Left renal cortex interstitium (tissue), 4 donors: Measurements from ENCODE around the gene MRE11. TPM values are rescaled to one million over a fixed set of nuclear protein-coding genes. Genes with fewer than 3 reads are reported as not detected.
A peak's percentile ranks its signal among the peaks of the same experiment; 100 is the strongest.

ENCODE experiments used
- DNase-seq, 4 donors: peaks; one replicate each; pipeline ENCODE4 v3.0.0-alpha.2; 2013; ENCODE audit warnings: low read depth in 4 of 4, low spot score in 2 of 4, missing footprints in 1 of 4
- polyA plus RNA-seq, 4 donors: library from polyadenylated mRNA; unstranded; fragments of 120-200 nt; gene quantifications; one replicate each; pipeline ENCODE4 v1.2.1, GENCODE V29; 2013; ENCODE audit not compliant: insufficient read length in 4 of 4

Gene MRE11
- polyA plus RNA-seq, result 10 to 100 TPM; 21.9 to 33.6 (median 27.8) TPM

GRCh38 chr11:94493281-94494125 is at the start of gene MRE11, which contains the start of gene ANKRD49:
Gene MRE11, minus strand, starts transcription at chr11:94493844. Its CDS starts 1,043 bp downstream, at chr11:94492801.
Gene ANKRD49, plus strand, starts transcription at chr11:94493984. Its CDS starts 2,710 bp downstream, at chr11:94496694.
- peak; percentile 89 to 98 (median 94) for DNase-seq

- no peak for DNase-seq
These were observed 45.8 kb upstream of the MRE11 start for GRCh38 chr11:94539420-94539819.

GRCh38 chr11:94537031-94537600 is 43.5 kb upstream of the MRE11 start:
- no peak for DNase-seq

GRCh38 chr11:94536386-94536785 is 42.7 kb upstream of the MRE11 start:
- DNase-seq, result no peak

- DNase-seq, result no peak
These were observed 40.3 kb upstream of the MRE11 start for GRCh38 chr11:94533696-94534630.

- no peak for DNase-seq
These were observed 39.6 kb upstream of the MRE11 start for GRCh38 chr11:94533206-94533605.

- no peak for DNase-seq
These were observed 38.6 kb upstream of the MRE11 start for GRCh38 chr11:94532211-94532610.

GRCh38 chr11:94528551-94528950 is 34.9 kb upstream of the MRE11 start:
- no peak for DNase-seq

GRCh38 chr11:94526645-94527438 is 33.2 kb upstream of the MRE11 start:
- DNase-seq, result no peak

- DNase-seq, result peak in 1 of 4 donors; percentile 66
These were observed 32.1 kb upstream of the MRE11 start for GRCh38 chr11:94525546-94526324.

GRCh38 chr11:94524341-94524740 is 30.7 kb upstream of the MRE11 start:
- no peak for DNase-seq

GRCh38 chr11:94521684-94522083 is 28.0 kb upstream of the MRE11 start:
- no peak for DNase-seq

- DNase-seq, result no peak
These were observed 25.9 kb upstream of the MRE11 start for GRCh38 chr11:94519478-94520084.

GRCh38 chr11:94518300-94518699 is 24.7 kb upstream of the MRE11 start:
- no peak for DNase-seq

GRCh38 chr11:94516725-94517124 is 23.1 kb upstream of the MRE11 start:
- DNase-seq, result no peak

GRCh38 chr11:94515398-94515797 is 21.8 kb upstream of the MRE11 start:
- DNase-seq, result no peak

GRCh38 chr11:94513091-94513490 is 19.4 kb upstream of the MRE11 start:
- DNase-seq, result no peak

- peak in 1 of 4 donors; percentile 46 for DNase-seq
These were observed 18.5 kb upstream of the MRE11 start, which contains the start of gene C11orf97 for GRCh38 chr11:94511932-94512781. Gene C11orf97, plus strand, starts transcription at chr11:94512461. Its CDS starts 68 bp downstream, at chr11:94512529.
